ENCODE results near the gene ZNF550. TPM values are rescaled to one million over a fixed set of nuclear protein-coding genes. Genes with fewer than 3 reads are reported as not detected.

The ZNF550 gene
- total and polyA plus RNA-seq, 2 of the 13 experiments (the other 11 are each of a cell fraction or from before 2014, with no cell fraction given): 8.6 to 9.1 TPM

DNA sequence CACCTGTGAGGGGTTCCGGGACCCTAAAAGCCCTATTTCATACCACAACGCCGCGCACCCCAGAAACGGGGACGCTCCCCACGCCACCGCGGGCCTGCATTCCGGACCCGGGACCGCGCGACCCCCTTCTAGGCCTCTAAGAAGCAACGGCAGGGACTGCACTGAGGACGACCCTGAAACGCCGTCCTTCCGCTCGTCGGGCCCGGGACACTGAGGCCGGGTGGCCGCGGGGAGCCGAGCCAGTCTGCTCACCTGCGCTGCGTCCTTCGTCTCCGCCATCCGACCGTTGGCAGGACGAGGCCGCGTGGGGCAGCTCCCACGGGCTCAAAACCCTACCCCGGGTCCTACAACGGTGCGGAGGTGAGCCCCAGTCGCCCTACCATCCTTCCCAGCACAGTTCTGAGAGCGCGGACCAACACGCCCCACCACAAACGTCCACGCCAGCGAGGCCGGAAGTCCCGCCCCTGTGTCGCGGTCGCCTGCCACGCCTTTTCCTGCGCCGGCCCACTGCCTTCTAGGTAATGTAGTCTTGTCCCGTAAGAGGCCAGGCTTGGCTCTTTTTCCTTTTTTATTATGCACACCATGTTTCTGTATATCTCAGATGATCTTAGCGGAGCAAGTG, at the start of gene ZNF550 (continued):
- TF ChIP-seq, protein P1, sequence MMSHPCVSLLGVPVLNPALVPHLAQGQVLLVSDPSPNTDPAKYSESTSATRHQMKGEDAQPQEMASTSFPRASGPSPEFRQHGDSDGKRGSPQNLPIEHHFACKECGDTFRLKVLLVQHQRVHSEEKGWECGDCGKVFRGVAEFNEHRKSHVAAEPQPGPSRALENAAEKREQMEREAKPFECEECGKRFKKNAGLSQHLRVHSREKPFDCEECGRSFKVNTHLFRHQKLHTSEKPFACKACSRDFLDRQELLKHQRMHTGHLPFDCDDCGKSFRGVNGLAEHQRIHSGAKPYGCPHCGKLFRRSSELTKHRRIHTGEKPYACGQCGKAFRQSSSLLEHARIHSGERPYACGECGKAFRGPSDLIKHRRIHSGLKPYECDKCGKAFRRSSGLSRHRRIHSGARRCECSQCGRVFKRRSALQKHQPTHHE (CRISPR knock-in tag; IDR thresholded peaks at IDR 0.05; ENCODE audit: borderline replicate concordance): no peak
- TF ChIP-seq ARHGAP35 (CRISPR knock-in tag; IDR thresholded peaks at IDR 0.05; ENCODE audit: borderline replicate concordance) (peak; percentile 67; the same call in 1 of the 2 replicates), ZNF33A (CRISPR knock-in tag; IDR thresholded peaks at IDR 0.05; ENCODE audit: borderline replicate concordance) (no peak), MTF1 (CRISPR knock-in tag; IDR thresholded peaks at IDR 0.05) (no peak), ELF1 (CRISPR knock-in tag; IDR thresholded peaks at IDR 0.05) (peak; percentile 74; the same call in 1 of the 2 replicates), MAFG (CRISPR knock-in tag; IDR thresholded peaks at IDR 0.05) (no peak), ZNF501 (CRISPR knock-in tag; IDR thresholded peaks at IDR 0.05) (0 out of 2 replicates have a peak, but pooled peaks have one; percentile 29), ZFP41 (CRISPR knock-in tag; IDR thresholded peaks at IDR 0.05; ENCODE audit: borderline replicate concordance) (peak; percentile 33; the same call in 1 of the 2 replicates), KAT8 (CRISPR knock-in tag; IDR thresholded peaks at IDR 0.05) (peak; percentile 74; the same call in 1 of the 2 replicates), ZNF343 (CRISPR knock-in tag; IDR thresholded peaks at IDR 0.05) (0 out of 2 replicates have a peak, but pooled peaks have one; percentile 55), HOXA3 (CRISPR knock-in tag; IDR thresholded peaks at IDR 0.05) (peak; percentile 90; the same call in 1 of the 2 replicates), NCOR1 (IDR thresholded peaks at IDR 0.05; ENCODE audit: borderline replicate concordance, low read length) (no peak), FOXK1 (CRISPR knock-in tag; IDR thresholded peaks at IDR 0.05; ENCODE audit: borderline replicate concordance, low read depth) (peak; percentile 71), ZNF678 (CRISPR knock-in tag; IDR thresholded peaks at IDR 0.05) (no peak), CAMTA2 (CRISPR knock-in tag; IDR thresholded peaks at IDR 0.05; ENCODE audit: borderline replicate concordance) (no peak), MXD4 (CRISPR knock-in tag; IDR thresholded peaks at IDR 0.05) (peak; percentile 68), ZSCAN25 (CRISPR knock-in tag; IDR thresholded peaks at IDR 0.05) (peak; percentile 54; the same call in 1 of the 2 replicates), POLR2G (IDR thresholded peaks at IDR 0.05; ENCODE audit: low read depth, low read length) (peak; percentile 81), TGIF2 (CRISPR knock-in tag; IDR thresholded peaks at IDR 0.05) (no peak), TBX2 (CRISPR knock-in tag; IDR thresholded peaks at IDR 0.05; ENCODE audit: borderline replicate concordance) (peak; percentile 66), PHB2 (IDR thresholded peaks at IDR 0.05; ENCODE audit: partially characterized antibody) (no peak), TEAD3 (CRISPR knock-in tag; optimal IDR thresholded peaks at IDR 0.05; ENCODE audit: borderline replicate concordance) (no peak), CENPT (CRISPR knock-in tag; IDR thresholded peaks at IDR 0.05; ENCODE audit: low read depth) (no peak)
- TF ChIP-seq, protein P2, sequence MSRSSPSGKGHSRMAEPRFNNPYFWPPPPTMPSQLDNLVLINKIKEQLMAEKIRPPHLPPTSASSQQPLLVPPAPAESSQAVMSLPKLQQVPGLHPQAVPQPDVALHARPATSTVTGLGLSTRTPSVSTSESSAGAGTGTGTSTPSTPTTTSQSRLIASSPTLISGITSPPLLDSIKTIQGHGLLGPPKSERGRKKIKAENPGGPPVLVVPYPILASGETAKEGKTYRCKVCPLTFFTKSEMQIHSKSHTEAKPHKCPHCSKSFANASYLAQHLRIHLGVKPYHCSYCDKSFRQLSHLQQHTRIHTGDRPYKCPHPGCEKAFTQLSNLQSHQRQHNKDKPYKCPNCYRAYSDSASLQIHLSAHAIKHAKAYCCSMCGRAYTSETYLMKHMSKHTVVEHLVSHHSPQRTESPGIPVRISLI (CRISPR knock-in tag; IDR thresholded peaks at IDR 0.05; ENCODE audit: borderline replicate concordance): no peak
- TF ChIP-seq, protein P3, sequence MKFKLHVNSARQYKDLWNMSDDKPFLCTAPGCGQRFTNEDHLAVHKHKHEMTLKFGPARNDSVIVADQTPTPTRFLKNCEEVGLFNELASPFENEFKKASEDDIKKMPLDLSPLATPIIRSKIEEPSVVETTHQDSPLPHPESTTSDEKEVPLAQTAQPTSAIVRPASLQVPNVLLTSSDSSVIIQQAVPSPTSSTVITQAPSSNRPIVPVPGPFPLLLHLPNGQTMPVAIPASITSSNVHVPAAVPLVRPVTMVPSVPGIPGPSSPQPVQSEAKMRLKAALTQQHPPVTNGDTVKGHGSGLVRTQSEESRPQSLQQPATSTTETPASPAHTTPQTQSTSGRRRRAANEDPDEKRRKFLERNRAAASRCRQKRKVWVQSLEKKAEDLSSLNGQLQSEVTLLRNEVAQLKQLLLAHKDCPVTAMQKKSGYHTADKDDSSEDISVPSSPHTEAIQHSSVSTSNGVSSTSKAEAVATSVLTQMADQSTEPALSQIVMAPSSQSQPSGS (CRISPR knock-in tag; IDR thresholded peaks at IDR 0.05): no peak
- TF ChIP-seq, protein P4, sequence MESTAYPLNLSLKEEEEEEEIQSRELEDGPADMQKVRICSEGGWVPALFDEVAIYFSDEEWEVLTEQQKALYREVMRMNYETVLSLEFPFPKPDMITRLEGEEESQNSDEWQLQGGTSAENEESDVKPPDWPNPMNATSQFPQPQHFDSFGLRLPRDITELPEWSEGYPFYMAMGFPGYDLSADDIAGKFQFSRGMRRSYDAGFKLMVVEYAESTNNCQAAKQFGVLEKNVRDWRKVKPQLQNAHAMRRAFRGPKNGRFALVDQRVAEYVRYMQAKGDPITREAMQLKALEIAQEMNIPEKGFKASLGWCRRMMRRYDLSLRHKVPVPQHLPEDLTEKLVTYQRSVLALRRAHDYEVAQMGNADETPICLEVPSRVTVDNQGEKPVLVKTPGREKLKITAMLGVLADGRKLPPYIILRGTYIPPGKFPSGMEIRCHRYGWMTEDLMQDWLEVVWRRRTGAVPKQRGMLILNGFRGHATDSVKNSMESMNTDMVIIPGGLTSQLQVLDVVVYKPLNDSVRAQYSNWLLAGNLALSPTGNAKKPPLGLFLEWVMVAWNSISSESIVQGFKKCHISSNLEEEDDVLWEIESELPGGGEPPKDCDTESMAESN (CRISPR knock-in tag; conservative IDR thresholded peaks at IDR 0.05): peak; percentile 69

Data from HepG2 (cell line).